ENCODE results near the gene LRRC14B.

LRRC14B gene

DNA sequence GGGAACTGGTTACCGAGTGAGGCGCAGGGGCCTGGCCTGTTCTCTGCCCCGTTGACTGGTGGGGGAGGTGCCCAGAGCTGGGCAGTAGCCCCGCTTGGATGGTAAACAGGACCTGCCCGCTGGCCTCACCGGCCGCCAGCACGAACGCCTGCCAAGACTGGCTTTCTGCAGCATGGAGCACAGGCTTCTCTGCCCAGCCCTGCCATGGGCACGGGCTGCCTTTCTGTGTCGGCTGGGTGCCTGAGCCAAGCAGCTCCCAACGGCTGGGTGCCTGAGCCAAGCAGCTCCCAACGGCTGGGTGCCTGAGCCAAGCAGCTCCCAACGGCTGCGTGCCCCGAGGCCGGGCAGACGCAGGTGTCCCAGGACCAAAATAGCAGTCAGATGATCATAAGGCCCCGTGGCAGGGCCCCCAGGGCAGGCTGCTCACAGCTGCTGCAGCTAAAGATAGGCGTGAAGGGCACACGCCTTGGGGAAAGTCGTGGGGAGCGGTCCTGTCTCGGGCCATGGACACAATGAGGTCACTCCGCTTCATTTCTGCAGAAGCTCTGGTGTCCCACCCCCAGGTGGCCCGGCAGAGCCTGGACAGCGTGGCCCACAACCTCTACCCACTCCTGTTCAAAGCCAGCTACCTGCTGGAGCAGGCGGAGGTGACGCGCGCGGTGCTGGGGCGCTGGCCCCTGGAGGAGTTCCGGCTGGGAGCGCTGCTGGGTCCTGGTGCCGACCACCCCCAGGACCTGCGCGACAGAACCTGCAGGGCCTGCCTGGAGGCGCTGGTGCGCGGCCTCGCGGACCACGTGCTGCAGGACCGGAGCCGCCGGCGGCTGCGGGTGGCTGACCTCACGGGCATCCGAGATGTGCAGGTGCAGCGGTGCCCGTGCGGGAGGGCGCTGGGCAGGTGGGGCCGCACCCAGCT, at the start of gene LRRC14B:
TSS of gene LRRC14B (plus strand) at position 460 of the 913 bp plus-strand sequence. CDS start at position 504, 44 bp downstream.
- no peak for DNase-seq (ENCODE audit: low spot score)

DNA sequence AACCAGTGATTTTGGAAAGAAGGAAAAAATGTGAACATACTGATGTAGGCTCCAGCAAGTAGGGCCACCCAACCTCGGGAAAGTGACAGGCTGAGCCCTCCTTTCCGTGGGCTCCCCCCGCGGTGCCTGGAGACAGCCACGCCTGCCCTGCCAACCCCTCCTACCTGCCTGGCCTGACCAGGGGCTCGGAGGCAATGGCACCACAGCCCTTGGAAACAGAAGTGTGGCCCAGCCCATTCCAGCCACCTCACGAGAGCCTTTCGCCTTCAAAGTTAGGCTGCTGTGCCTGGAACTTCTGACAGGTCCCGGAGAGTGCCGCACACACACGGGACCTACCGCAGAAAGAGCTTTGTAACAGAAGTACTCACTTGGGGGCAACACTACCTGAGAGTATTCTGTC, 49.5 kb upstream of the LRRC14B start:
- no peak for DNase-seq (ENCODE audit: low spot score)

DNA sequence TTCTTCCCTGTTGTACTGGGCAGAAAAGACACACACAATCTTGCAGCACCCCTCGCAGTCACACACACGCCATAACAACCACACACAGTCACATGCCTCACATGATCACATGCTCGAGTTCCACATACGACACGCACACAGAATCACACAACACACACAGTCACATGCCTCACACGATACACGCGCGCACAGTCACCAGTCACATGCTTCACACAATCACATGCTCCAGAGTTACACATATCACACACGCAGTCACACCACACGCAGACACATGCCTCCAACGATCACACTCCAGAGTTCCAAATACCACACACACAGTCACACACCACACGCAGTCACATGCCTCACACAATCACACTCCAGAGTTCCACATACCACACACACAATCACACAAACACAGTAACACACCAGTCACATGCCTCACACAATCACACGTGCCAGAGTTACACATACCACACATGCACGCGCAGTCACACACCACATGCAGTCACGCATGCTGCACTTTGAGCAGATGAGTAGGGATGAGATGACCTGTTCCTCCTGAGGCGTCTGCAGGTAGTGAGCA, 49.0 kb upstream of the LRRC14B start:
- no peak for DNase-seq (ENCODE audit: low spot score)

DNA sequence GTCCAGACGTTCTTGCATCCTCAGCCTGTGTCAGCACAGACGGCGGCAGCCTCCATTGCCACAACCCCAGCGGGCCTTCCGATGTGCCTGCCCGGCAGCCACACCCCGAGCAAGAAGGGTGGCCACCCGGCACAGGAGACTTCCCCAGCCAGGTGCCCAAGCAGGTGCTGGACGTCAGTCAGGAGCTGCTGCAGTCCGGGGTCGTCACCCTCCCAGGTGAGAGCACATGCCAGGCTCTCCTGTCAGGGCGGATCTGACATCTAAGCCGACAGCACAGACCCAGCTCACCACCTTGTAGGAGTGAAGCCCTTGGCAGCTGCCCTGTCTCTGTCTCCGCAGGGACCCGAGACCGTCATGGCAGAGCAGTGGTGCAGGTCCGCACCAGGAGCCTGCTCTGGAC, 48.3 kb upstream of the LRRC14B start:
- DNase-seq (ENCODE audit: low spot score) = no peak

DNA sequence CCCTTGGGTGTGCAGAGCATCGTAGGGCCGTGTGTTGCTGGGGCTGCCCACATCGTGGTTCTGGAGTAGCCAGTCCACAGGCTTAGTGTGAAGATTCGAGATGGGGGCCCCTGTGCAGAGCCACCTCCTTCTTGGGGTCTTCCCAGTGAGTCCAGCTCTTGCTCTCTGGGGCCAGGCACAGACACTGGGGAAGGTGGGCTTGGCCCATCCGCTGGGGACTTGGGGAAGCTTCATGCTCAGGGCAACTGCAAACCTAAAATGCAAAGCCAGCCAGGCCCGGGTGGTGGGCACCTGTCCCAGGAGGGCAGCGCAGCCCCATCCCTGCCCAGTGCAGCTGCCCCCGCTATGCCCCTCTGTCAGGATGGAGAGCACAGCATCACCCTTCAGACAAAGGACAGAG, 46.4 kb upstream of the LRRC14B start:
- DNase-seq (ENCODE audit: low spot score) = no peak

DNA sequence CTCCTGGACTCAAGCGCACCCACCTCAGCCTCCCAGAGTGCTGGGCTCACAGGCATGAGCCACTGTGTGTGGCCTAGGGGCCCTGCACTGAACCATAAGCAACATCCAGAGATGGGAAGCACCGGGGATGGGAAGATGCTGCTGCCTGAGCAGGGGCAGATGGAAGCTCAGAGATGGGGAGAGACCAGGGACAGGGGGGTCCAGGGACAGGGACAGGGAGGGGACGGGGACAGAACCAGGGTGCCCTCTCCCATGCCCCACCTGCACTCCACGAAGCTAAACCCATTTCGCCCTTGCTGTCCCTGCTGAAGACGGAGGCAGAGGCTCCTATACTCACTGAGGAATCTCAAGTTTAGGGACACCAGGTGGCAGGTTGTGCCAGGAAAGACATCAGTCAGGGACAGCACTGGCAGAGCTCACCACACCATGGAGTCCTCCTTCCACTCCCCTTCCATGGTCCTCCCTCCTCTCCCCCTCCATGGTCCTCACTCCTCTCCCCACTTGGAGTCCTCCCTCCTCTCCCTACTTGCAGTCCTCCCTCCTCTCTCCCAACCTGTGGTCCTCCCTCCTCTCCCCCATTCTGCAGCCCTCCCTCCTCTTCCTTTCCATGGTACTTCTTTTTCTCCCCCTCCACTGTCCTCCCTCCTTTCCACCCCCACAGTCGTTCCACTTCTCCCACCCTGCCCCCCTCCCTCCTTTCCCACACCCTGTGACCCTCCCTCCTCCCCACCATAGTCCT, 45.5 kb upstream of the LRRC14B start:
- DNase-seq (ENCODE audit: low spot score) = no peak

DNA sequence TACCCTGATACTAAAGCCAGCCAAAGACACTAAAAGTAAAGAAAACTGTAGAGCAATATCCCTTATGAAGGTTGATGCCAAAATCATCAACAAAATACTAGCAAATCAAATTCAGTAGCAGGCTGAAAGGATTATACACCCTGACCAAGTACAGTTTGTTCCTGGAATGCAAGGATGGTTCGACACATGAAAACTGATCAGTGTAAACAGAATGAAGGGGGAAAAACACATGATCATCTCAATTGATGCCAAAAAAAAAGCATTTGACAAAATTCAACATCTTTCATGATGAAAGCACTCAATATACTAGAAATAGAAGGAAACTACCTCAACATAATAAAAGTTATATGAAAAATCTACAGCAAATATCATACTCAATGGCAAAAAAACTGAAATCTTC, 43.5 kb upstream of the LRRC14B start:
- no peak for DNase-seq (ENCODE audit: low spot score)

DNA sequence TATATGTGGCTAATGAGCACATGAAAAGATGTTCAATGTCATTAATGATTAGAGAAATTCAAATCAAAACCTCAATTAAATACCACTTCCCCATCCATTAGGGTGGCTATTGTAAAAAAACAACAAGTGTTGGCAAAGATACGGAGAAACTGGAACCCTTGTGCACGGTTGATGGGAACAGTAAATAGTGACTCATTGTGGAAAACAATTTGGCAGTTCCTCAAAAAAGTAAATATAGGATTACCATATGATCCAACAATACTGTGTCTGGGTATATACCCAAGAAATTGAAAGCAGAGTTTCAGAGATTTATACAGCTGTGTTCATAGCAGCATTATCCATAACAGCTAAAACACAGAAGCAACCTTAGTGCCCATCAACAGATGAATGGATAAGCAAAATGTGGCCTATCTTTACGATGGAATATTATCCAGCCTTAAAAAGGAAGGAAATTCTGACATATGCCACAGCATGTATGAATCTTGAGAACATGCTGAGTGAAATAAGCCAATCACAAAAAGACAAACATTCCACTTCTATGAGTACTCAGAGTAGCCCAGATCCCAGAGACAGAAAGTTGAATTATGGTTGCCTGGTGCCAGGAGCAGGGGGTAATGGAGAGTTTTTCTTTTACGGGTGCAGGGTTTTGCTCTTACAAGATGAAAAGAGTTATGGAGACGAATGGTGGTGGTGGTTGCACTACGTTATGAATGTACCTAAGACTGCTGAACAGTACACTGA, 41.4 kb upstream of the LRRC14B start:
- no peak for DNase-seq (ENCODE audit: low spot score)

DNA sequence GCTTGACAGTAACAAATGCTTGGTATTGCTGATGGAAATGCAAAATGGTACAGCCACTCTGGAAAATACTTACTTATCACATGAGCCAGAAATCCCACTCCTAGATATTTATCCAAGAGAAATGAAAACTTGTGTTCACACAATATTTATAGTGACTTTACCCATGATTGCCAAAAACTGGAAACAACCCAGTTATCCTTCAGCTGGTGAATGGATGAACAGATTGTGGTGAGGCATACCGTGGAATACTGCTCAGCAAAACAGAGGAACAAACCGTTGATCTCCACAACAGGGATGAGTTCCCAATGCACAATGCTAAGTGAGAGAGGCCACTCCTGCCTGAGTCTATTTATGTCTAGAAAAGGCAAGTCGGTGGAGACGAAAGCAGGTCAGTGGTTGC, 40.5 kb upstream of the LRRC14B start:
- no peak for DNase-seq (ENCODE audit: low spot score)

DNA sequence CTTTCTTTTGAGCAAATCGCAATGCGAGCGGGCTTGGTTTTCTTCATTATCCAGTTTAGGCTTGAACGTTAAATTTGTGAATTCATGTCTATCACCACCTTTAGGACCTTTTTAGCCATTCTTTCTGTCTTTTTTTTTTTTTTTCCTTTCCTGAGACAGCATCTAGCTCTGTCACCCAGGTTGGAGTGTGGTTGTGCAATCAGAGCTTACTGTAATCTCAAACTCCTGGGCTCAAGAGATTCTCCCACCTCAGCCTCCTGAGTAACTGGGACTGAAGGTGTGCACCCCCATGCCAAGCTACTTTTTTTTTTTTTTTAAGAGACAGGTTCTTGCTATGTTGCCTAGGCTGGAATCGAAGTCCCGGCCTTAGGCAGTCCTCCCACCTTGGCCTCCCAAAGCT, 39.2 kb upstream of the LRRC14B start:
- no peak for DNase-seq (ENCODE audit: low spot score)

DNA sequence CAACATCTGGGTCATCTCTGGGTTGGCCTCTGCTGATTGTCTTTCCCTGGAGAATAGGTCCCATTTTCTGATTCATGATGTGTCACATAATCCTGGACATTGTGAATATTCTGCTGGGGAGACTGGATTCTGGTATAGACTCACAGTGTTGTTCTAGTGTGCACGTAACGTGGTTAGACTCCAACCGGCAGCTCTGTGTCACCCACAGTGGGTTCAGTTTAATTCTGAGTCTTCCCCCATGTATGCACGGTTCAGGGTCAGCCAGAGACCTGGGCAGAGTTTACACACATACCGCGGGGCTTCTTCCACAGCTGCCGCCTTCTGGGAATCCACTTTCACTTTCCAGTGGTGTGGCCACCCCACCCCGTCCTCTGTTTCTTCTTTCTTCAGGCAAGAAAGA, 38.0 kb upstream of the LRRC14B start:
- DNase-seq (ENCODE audit: low spot score) = peak; percentile 87

DNA sequence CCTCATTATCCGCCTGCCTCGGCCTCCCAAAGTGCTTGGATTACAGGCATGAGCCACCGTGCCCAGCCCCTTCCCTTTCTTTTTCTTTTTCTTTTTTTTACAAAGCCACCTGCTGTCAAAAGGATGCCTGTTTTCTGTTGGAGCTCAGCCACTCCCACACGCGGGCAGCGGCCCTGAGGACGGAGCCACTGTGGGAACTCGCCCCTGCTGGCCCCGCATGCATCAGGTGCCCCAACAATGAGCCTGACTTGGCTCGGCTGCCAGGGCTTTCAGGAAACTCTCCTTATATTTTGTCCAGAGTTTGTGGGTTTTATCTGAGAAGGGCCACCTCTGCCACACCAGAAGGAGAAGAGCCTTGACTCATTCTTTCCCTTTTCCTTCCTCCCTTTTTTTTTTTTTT, 37.1 kb upstream of the LRRC14B start:
- no peak for DNase-seq (ENCODE audit: low spot score)

DNA sequence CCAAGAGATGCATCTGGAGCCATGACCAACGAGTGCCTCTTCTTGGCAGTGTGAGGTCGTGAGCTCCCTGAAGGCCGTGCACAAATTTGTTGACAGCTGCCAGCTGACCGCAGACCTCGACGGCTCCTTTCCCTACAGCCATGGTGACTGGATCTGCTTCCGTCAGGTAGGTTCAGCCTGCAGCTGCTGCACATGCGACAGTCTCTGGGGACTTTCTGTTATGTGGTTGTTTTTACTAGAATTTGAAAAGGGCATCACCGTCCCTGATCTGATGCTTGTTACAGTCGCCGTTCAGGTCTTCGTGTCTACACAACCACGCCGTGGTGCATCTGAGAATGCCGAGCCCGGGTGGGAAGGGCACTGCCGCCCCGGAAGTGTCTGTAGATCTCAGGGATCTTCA, 36.5 kb upstream of the LRRC14B start:
- DNase-seq (ENCODE audit: low spot score) = no peak

DNA sequence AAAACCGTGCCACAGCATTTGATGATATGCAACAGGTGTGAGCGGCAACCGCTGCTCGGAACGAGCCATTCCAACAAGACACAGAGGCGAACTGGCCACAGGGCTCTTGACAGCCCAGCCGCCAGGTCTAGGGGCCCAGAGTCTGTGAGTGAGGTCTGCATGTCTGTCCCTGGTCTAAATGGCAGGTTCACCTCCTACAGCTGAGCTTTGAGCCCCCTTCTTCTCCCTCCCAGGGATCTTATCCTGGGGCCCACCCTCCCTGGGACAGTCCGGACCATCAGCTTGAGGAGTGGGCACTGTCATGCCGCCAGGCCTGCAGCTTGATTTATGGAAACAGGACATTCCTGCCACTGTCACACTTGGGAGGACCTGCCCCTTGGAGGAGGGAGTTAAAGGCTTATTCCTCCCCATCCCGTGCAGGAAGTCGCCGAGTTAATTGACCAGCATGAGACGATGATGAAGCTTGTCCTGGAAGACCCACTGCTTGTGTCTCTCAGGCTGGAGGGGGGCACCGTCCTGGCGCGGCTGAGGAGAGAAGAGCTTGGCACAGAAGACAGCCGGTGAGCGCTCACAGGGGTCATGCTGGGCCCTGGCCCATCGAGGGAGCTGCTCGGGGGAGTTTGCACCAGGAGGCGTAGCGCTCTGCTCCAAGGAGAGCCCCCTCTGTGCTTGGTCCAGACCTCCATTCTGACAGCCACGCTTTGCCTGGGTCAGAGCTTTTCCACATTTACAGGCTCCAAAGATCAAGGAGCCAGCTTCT, 35.5 kb upstream of the LRRC14B start:
- DNase-seq (ENCODE audit: low spot score) = no peak

DNA sequence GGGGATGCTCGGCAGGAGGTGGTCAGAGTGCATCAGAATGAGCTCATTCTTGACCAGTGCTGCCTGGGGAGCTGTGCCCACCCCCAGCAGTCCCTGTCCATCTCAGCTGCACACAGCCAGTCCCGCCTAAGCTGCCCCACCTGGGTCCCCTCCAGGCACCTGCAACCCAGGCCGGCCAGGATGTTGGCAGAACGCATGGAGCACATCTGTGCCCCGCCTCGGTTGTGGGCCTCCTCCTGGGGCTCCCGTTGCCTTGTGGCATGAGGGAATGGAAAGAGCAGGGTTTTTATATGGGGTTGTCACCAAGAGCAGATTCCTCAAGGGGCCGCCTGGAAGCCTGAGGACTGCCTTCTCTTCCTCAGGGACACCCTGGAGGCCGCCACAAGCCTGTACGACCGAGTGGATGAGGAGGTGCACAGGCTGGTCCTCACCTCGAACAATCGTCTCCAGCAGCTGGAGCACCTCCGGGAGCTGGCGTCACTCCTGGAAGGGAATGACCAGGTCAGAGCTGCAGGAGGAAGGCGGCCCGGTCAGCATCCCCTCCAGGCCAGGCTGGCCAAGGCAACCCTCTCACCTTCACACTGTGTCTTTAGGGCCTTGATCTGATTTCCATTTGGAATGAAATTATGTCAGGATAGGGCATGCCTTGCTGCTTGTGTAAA, 34.8 kb upstream of the LRRC14B start:
- no peak for DNase-seq (ENCODE audit: low spot score)

DNA sequence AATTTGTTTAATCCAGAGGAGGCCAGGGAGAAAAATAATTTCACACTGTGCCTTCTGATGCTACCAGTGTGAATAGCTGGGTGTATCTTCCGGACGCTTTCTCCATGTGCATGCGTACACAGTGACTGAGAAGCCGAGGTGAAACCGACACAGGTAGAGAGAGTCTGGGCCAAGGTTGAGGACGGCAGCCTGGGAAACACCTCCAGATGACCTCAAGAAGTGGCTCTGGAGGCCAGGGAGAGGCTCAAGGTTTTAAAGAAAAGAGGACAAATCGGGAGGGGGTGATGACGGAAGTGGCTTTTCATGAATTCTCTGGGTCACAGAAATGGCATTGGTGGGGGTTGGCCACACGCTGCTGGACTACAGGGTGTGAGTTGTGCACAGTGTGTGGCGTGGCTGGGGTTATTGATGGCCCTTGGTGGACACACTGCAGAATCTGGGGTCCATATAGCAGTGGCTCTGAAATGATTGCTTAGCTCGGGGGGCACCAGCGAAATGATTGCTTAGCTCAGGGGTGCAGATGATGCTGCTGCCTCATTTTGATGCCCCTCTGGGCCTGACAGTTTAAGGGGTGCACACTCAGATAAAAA, 34.1 kb upstream of the LRRC14B start:
- no peak for DNase-seq (ENCODE audit: low spot score)

DNA sequence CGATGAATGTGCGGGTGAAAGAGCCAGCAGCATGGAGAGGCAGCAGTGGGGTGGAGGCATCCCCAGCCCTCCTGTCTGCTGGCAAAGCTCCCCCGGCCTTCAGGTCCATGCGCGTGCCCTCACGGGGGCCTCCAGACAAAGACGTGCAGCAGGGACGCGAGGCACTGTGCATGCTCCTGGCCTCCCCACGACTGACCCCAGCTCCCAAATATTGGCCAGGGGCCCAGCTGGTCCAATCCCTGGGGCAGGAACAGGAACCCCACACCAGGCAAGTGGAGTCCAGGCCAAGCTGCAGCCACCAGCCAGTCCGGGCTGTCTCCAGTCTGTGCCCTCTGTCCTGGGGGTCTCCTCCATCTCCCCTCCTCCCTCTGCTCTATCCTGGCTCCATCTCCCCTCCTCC, 33.5 kb upstream of the LRRC14B start:
- no peak for DNase-seq (ENCODE audit: low spot score)

DNA sequence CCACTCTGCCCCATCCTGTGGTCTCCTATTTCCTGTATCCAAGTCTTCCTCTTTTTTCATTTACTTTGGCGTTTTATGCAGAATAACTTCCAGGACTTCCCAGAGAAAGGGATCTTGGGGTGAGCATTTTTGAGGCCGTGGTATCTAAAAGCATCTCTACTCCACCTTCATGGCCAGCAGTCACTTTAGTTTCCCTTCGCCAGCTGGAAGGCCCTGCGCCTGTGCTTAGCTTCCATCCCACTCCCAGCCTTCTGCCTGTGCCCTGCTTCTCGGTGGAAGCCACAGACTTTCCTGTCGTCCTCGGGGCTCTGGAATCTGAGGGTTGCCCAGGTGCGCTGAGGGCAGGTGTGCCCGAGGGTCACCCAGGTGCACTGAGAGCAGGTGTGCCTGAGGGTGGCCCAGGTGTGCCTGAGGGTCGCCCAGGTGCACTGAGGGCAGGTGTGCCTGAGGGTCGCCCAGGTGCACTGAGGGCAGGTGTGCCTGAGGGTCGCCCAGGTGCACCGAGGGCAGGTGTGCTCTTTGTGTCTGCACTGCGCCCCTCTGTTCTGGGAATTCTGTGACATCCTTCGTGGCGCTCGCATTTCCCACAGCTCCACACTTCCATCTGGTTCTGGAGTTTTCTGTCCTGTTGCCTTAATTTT, 32.4 kb upstream of the LRRC14B start:
- DNase-seq (ENCODE audit: low spot score) = no peak

DNA sequence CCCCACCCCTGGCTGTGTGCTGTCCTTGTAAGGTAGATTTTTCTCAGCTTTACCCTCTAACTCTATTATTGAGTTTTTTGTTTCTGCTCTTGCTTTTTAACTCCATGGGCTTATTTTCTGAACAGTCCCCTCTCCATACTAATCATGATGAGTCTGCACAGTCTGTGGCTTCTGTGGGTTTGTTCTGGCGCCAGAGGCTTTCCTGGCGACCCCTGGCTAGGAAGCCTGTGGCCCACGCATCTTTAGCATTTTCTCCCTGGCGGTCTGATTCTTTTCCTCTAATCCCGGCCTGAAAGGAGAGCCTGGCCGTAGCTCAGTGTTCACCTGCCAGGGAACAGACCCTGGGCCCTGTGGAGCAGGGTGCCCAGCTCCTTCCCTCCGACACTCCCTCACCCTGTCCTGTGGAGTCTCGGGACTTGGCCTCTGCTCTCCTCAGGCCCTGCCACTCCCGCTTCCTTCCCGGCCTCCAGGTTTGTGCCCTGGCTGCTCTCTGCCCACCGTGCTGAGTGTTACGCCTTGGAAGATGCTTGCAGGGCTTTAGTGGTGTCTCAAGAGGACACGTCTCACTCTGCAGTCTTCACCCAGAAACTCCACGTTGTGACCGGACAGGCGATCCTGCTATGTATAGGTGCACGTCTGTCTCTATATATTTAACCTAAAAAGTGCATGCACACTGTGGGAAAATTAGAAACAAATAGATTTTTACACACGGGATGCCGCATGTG, 31.7 kb upstream of the LRRC14B start:
- peak; percentile 72 for DNase-seq (ENCODE audit: low spot score)

DNA sequence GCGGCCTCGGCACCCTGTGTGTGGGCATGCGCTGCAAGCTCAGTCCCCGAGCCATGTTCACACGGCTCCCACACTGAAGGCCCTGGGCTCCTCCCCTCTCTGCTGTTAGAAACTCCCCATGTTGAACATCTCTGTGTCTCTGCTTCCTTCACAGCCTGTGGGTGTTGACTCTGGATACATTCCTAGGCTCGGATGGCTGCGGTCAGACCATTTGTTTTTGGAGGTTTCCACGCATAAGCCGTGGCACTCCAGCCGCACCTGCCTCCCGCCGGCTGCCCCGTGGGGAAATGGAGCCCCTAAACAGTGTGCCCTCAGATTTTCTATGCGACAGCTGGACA, 31.2 kb upstream of the LRRC14B start:
- peak; percentile 95 for DNase-seq (ENCODE audit: low spot score)

Measured in hepatic stellate cell (primary cell).